Gastroesophageal sphincter (tissue), 4 donors: ENCODE results near the gene POLN. TPM values are rescaled to one million over a fixed set of nuclear protein-coding genes. Genes with fewer than 3 reads are reported as not detected.

ENCODE experiments used
- ATAC-seq: fragments of 150-250 bp; one replicate; pipeline ENCODE4 v1.9.1; 2016; ENCODE audit warnings: mild to moderate bottlenecking, moderate library complexity
- H3K27ac ChIP-seq, 4 donors: fragments of 200-600 bp; sonication (generic) in 3 of 4; 1 replicate in 3 of 4; 2 replicates in 1 of 4; pipeline ENCODE4 v1.5.1; 2016 to 2019
- H3K27me3 ChIP-seq: fragments of 200-600 bp; sonication (generic); one replicate; pipeline ENCODE4 v1.5.1; 2019
- H3K36me3 ChIP-seq, 2 donors: fragments of 200-600 bp; sonication (generic); one replicate each; pipeline ENCODE4 v1.5.1; 2019; ENCODE audit warnings: control low read depth in 1 of 2
- H3K4me1 ChIP-seq, 3 donors: fragments of 200-600 bp; sonication (generic); 1 replicate in 2 of 3; 2 replicates in 1 of 3; pipeline ENCODE4 v1.5.1; 2016 to 2019; ENCODE audit warnings: control low read depth in 2 of 3
- H3K4me3 ChIP-seq, 2 donors: fragments of 200-600 bp; sonication (generic); one replicate each; pipeline ENCODE4 v1.5.1; 2019; ENCODE audit warnings: mild to moderate bottlenecking in 1 of 2, moderate library complexity in 1 of 2
- H3K9me3 ChIP-seq, 3 donors: fragments of 200-600 bp; sonication (generic); one replicate each; pipeline ENCODE4 v1.5.1; 2017 to 2019; ENCODE audit warnings: control low read depth in 2 of 3
- CTCF ChIP-seq, 4 experiments: fragments of 200-600 bp in 2 of 4; fragments of 450-650 bp in 2 of 4; sonication (generic) in 1 of 4; IDR thresholded peaks; one replicate each; pipeline ENCODE4 v1.5.1; 2017 to 2019; ENCODE audit warnings: antibody characterized with exemption in 4 of 4, mild to moderate bottlenecking in 2 of 4, moderate library complexity in 2 of 4
- EP300 ChIP-seq: sonication (generic); formaldehyde crosslinking; IDR thresholded peaks from one replicate; pipeline ENCODE4 v1.6.1; 2017; ENCODE audit warnings: antibody characterized with exemption, mild to moderate bottlenecking
- POLR2A ChIP-seq, 2 donors: fragments of 450-650 bp; IDR thresholded peaks; one replicate each; pipeline ENCODE4 v1.6.1; 2017; ENCODE audit warnings: antibody characterized with exemption in 2 of 2, mild to moderate bottlenecking in 2 of 2, moderate library complexity in 1 of 2
- POLR2AphosphoS5 ChIP-seq: sonication (generic); formaldehyde crosslinking; IDR thresholded peaks from one replicate; pipeline ENCODE4 v1.6.1; 2017; ENCODE audit warnings: antibody characterized with exemption
- WGBS, 2 donors: methylation state at CpG; one replicate each; pipeline ENCODE4 v1.1.5; 2018; ENCODE audit warnings: low coverage in 1 of 2; 5-methylcytosine and 5-hydroxymethylcytosine counted together
- total RNA-seq, 4 donors: library from RNA; depleted of rRNA; stranded (reverse); fragments of >200 nt; gene quantifications; one replicate each; pipeline ENCODE4 v1.1.0, GENCODE V29; 2016

The POLN gene
- total RNA-seq, 4 donors from 2014 or later, result 1.5 to 4.6 (median 2.6) TPM

- H3K4me1 ChIP-seq, result no peaks in the 10 kb centered on the region
Measured at GRCh38 chr4:2116687-2117400, 125.1 kb downstream of the POLN start.

GRCh38 chr4:2105559-2105958, 136.4 kb downstream of the POLN start:
- no peak overlapping the region for H3K27ac ChIP-seq
- TF ChIP-seq EP300 (no peak), POLR2A (IDR thresholded peaks at IDR 0.05) (no peak), POLR2AphosphoS5 (no peak), CTCF (IDR thresholded peaks at IDR 0.05) (no peak)
- peaks cover 0 to 35% (median 0%) of the 10 kb centered on the region in 3 donors for H3K9me3 ChIP-seq
- no peaks in the 10 kb centered on the region for H3K4me1 ChIP-seq
- no peak overlapping the region for H3K4me3 ChIP-seq
- ATAC-seq, result no peak
- no peaks in the 10 kb centered on the region for H3K36me3 ChIP-seq
- H3K27me3 ChIP-seq, result no peaks in the 10 kb centered on the region
- WGBS, 2 donors, result 82 to 100% methylated on average over 1 of the region's 1 CpG

More at GRCh38 chr4:2116687-2117400, 125.1 kb downstream of the POLN start:
- ATAC-seq, result no peak
- WGBS, 2 donors, result 73 to 80% methylated on average over 3 to 5 of the region's 6 CpGs
- no peaks in the 10 kb centered on the region for H3K36me3 ChIP-seq
- TF ChIP-seq POLR2AphosphoS5 (no peak), CTCF (IDR thresholded peaks at IDR 0.05) (no peak)
- no peak overlapping the region for H3K4me3 ChIP-seq
- H3K9me3 ChIP-seq, result no peaks in the 10 kb centered on the region
- no peak overlapping the region for H3K27ac ChIP-seq
- H3K27me3 ChIP-seq, result no peaks in the 10 kb centered on the region

GRCh38 chr4:2104556-2105345, 137.2 kb downstream of the POLN start:
- no peak for ATAC-seq
- H3K4me1 ChIP-seq, result no peaks in the 10 kb centered on the region
- no peak overlapping the region for H3K4me3 ChIP-seq
- peaks cover 0 to 35% (median 0%) of the 10 kb centered on the region in 3 donors for H3K9me3 ChIP-seq
- TF ChIP-seq EP300 (no peak), POLR2AphosphoS5 (no peak), POLR2A (IDR thresholded peaks at IDR 0.05) (no peak), CTCF (IDR thresholded peaks at IDR 0.05) (no peak)
- H3K27ac ChIP-seq, result no peak overlapping the region
- H3K27me3 ChIP-seq, result no peaks in the 10 kb centered on the region
- no peaks in the 10 kb centered on the region for H3K36me3 ChIP-seq
- 70 to 85% methylated on average over 2 to 7 of the region's 9 CpGs for WGBS, 2 donors

- 86 to 90% methylated on average over 2 of the region's 2 CpGs for WGBS, 2 donors
- H3K4me1 ChIP-seq, result no peaks in the 10 kb centered on the region
- H3K9me3 ChIP-seq, result peaks cover 0 to 35% (median 0%) of the 10 kb centered on the region in 3 donors
- H3K27ac ChIP-seq, result no peak overlapping the region
- no peak overlapping the region for H3K4me3 ChIP-seq
- H3K27me3 ChIP-seq, result no peaks in the 10 kb centered on the region
- no peaks in the 10 kb centered on the region for H3K36me3 ChIP-seq
- no peak for TF ChIP-seq POLR2A (IDR thresholded peaks at IDR 0.05)
- TF ChIP-seq CTCF (IDR thresholded peaks at IDR 0.05), result no peak
- ATAC-seq, result no peak
Measured at GRCh38 chr4:2103843-2104547, 137.9 kb downstream of the POLN start.
